Measurements from ENCODE around the gene SMIM5. TPM values are rescaled to one million over a fixed set of nuclear protein-coding genes. Genes with fewer than 3 reads are reported as not detected.
A peak's percentile ranks its signal among the peaks of the same experiment; 100 is the strongest.
"Not testable (repeated sequence)": the region's sequence is repeated elsewhere in the genome, so short reads cannot be mapped to it uniquely, and the experiment has no call there.

Gene SMIM5, protein sequence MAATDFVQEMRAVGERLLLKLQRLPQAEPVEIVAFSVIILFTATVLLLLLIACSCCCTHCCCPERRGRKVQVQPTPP
- total RNA-seq (2014; rRNA removed; shearing (Covaris generic)), result 0.14 and 0.18 TPM in 2 replicates

GRCh38 chr17:75632863-75633485, at the start of gene SMIM5:
TSS of gene SMIM5 (plus strand) at chr17:75633434. CDS start at chr17:75640202, 6,768 bp downstream.
- peaks cover 12% of the 10 kb centered on the region for H3K4me1 ChIP-seq
- H3K27me3 ChIP-seq, result no peaks in the 10 kb centered on the region
- DNase-seq, result peak; percentile 95 to 96
- H3K9me3 ChIP-seq (replicated peaks), result no peaks in the 10 kb centered on the region
- no peaks in the 10 kb centered on the region for H3K36me3 ChIP-seq
- H3K27ac ChIP-seq, result peak within 1 kb of the TSS; percentile 75
- peak within 1 kb of the TSS; percentile 18 for H3K4me3 ChIP-seq

GRCh38 chr17:75584849-75585175, 48.4 kb upstream of the SMIM5 start:
- H3K27ac ChIP-seq, result no peak overlapping the region
- peaks cover 3% of the 10 kb centered on the region; the same call in 1 of the 2 replicates for H3K27me3 ChIP-seq
- H3K9me3 ChIP-seq (replicated peaks), result no peaks in the 10 kb centered on the region; the same call in 1 of the 2 replicates
- no peak overlapping the region for H3K4me3 ChIP-seq
- DNase-seq, result no peak
- H3K36me3 ChIP-seq, result no peaks in the 10 kb centered on the region
- H3K4me1 ChIP-seq, result no peaks in the 10 kb centered on the region

- Histone ChIP-seq H3K4me3 (peak within 1 kb of the TSS; percentile 59), H3K27me3 (peaks cover 11% of the 10 kb centered on the region; the same call in 1 of the 2 replicates), H3K27ac (no peak within 1 kb of the TSS), H3K9me3 (replicated peaks) (no peaks in the 10 kb centered on the region), H3K36me3 (no peaks in the 10 kb centered on the region), H3K4me1 (no peaks in the 10 kb centered on the region)
- DNase-seq, result no peak
Measured at GRCh38 chr17:75587675-75588595, 45.3 kb upstream of the SMIM5 start, which contains the start of gene MYO15B. TSS of gene MYO15B (plus strand) at chr17:75587800. CDS start at chr17:75588058, 258 bp downstream.

GRCh38 chr17:75588596-75589011, 44.6 kb upstream of the SMIM5 start:
- H3K9me3 ChIP-seq (replicated peaks), result no peaks in the 10 kb centered on the region

GRCh38 chr17:75589012-75589918, 44.0 kb upstream of the SMIM5 start:
- H3K27ac ChIP-seq, result no peak overlapping the region
- peaks cover 13% of the 10 kb centered on the region; the same call in 1 of the 2 replicates for H3K27me3 ChIP-seq
- no peaks in the 10 kb centered on the region for H3K4me1 ChIP-seq
- H3K36me3 ChIP-seq, result no peaks in the 10 kb centered on the region
- H3K4me3 ChIP-seq, result peak overlapping the region; percentile 59
- H3K9me3 ChIP-seq (replicated peaks), result no peaks in the 10 kb centered on the region
- peak; percentile 98 for DNase-seq

More at GRCh38 chr17:75588596-75589011, 44.6 kb upstream of the SMIM5 start:
- peaks cover 11% of the 10 kb centered on the region; the same call in 1 of the 2 replicates for H3K27me3 ChIP-seq
- no peak overlapping the region for H3K27ac ChIP-seq
- H3K4me3 ChIP-seq, result peak overlapping the region; percentile 59
- DNase-seq, result no peak
- no peaks in the 10 kb centered on the region for H3K36me3 ChIP-seq
- no peaks in the 10 kb centered on the region for H3K4me1 ChIP-seq

DNA sequence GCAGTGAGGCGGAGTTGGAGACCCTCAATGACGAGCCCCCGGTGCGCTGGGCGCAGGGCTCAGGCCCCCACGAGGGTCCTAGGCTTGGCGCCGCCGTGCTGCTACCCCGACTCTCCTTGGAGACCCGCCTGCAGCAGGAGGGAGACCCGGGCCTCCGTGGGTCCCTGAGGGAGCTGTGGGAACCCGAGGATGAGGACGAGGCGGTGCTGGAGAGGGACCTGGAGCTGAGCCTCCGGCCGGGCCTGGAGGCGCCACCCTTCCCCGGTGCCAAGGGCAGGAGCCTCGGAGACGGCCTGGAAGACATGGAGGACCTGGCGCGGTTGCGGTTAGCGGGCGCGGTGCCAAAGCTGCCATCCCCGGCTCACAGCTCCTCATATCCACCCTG, 43.3 kb upstream of the SMIM5 start:
- H3K27ac ChIP-seq, result no peak overlapping the region
- no peaks in the 10 kb centered on the region for H3K4me1 ChIP-seq
- peak overlapping the region; percentile 59 for H3K4me3 ChIP-seq
- H3K27me3 ChIP-seq, result peaks cover 20% of the 10 kb centered on the region; the same call in 1 of the 2 replicates
- H3K9me3 ChIP-seq (replicated peaks), result no peaks in the 10 kb centered on the region
- DNase-seq, result peak in 1 of 2 experiments; percentile 9
- no peaks in the 10 kb centered on the region for H3K36me3 ChIP-seq

DNA sequence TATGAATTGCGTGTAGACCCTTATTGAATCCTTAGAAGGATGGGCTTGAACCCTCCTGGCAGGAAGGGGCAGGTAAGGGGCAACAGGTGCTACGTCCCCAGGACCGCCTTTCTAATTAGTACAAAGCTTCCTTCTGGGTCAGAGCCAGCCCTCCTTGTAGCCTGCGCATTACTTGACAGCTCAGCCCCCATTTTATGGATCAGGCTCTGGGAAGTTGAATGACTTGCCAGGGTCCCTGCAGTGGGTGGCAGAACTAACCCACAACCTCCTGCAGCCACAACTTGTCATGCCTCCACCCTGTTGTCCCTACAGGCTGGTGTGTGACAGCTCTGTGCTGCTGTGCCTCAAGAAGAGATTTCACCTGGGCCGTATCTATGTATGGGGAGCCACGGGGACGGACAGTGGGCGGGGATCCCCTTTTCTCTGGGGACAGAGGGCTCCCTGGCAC, 42.9 kb upstream of the SMIM5 start:
- no peak for DNase-seq
- Histone ChIP-seq H3K4me3 (no peak overlapping the region), H3K27ac (no peak overlapping the region), H3K4me1 (no peaks in the 10 kb centered on the region), H3K27me3 (peaks cover 24% of the 10 kb centered on the region; the same call in 1 of the 2 replicates), H3K36me3 (no peaks in the 10 kb centered on the region), H3K9me3 (replicated peaks) (no peaks in the 10 kb centered on the region)

GRCh38 chr17:75590849-75591721, 42.1 kb upstream of the SMIM5 start:
- no peak for DNase-seq
- peaks cover 31% of the 10 kb centered on the region; the same call in 1 of the 2 replicates for H3K27me3 ChIP-seq
- no peaks in the 10 kb centered on the region for H3K36me3 ChIP-seq
- no peaks in the 10 kb centered on the region for H3K9me3 ChIP-seq (replicated peaks)
- H3K4me3 ChIP-seq, result no peak overlapping the region
- H3K27ac ChIP-seq, result no peak overlapping the region
- no peaks in the 10 kb centered on the region for H3K4me1 ChIP-seq

DNA sequence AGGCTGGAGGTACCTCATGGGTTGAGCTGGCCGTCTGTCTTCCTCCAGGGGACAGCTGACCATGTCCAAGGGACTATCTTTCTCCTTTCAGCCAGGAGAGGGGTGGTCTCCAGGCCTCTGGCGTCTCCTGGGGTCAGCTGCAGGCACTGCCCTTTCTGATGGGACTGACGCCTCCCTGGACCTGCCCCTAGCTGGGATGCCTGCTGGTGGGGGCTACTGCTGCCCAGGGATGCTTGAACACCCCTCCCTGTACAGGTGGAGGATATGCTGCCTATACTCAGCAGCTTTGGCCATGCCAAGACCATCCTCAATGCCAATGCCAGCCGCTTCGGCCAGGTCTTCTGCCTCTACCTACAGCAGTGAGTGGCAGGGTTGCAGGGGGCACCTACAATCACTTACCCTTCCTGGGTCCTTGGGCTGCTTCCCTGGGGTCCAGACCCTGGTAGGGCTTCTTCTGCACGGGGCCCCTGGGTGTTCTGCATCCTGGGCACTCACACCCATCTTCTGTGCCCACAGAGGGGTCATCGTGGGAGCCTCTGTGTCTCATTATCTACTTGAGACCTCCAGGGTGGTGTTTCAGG, 41.4 kb upstream of the SMIM5 start:
- H3K4me1 ChIP-seq, result no peaks in the 10 kb centered on the region

DNA sequence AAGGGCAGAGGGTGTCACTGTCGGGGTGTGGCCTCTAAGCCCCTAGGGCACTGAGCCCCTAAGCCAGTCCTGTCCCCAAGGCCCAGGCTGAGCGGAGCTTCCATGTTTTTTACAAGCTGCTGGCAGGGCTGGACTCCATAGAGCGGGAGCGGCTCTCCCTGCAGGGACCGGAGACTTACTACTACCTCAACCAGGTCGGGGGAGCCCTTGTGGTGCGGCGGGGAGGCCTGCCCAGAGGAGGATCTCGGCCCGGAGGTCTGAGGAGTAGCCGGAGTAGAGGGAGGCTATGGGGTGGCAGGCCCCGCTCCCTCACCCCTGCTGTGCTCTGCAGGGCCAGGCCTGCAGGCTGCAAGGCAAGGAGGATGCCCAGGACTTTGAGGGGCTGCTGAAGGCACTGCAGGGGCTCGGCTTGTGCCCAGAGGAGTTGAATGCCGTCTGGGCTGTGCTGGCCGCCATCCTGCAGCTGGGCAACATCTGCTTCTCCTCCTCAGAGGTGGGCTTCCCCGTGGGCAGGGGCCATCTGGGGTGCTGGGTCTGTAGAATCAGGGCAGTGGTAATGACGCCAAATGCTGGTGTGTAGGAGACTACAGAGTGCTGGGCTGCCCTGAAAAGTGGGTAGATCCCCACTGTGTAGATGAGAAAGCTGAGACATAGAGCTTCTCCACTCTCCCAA, 40.8 kb upstream of the SMIM5 start:
- no peaks in the 10 kb centered on the region for H3K9me3 ChIP-seq (replicated peaks)
- no peak overlapping the region for H3K27ac ChIP-seq
- DNase-seq, result no peak
- H3K4me3 ChIP-seq, result no peak overlapping the region
- no peaks in the 10 kb centered on the region for H3K36me3 ChIP-seq
- no peaks in the 10 kb centered on the region for H3K4me1 ChIP-seq
- peaks cover 37% of the 10 kb centered on the region for H3K27me3 ChIP-seq

More for the DNA sequence above, 41.4 kb upstream of the SMIM5 start:
- Histone ChIP-seq H3K9me3 (replicated peaks) (no peaks in the 10 kb centered on the region), H3K27ac (no peak overlapping the region), H3K27me3 (peaks cover 38% of the 10 kb centered on the region), H3K36me3 (no peaks in the 10 kb centered on the region), H3K4me3 (no peak overlapping the region)
- no peak for DNase-seq

GRCh38 chr17:75593430-75593829, 39.8 kb upstream of the SMIM5 start:
- not testable (repeated sequence) for H3K4me3 ChIP-seq; H3K9me3 ChIP-seq (replicated peaks); DNase-seq; H3K4me1 ChIP-seq; H3K36me3 ChIP-seq; H3K27ac ChIP-seq
- H3K27me3 ChIP-seq, result peaks cover 35% of the 10 kb centered on the region

DNA sequence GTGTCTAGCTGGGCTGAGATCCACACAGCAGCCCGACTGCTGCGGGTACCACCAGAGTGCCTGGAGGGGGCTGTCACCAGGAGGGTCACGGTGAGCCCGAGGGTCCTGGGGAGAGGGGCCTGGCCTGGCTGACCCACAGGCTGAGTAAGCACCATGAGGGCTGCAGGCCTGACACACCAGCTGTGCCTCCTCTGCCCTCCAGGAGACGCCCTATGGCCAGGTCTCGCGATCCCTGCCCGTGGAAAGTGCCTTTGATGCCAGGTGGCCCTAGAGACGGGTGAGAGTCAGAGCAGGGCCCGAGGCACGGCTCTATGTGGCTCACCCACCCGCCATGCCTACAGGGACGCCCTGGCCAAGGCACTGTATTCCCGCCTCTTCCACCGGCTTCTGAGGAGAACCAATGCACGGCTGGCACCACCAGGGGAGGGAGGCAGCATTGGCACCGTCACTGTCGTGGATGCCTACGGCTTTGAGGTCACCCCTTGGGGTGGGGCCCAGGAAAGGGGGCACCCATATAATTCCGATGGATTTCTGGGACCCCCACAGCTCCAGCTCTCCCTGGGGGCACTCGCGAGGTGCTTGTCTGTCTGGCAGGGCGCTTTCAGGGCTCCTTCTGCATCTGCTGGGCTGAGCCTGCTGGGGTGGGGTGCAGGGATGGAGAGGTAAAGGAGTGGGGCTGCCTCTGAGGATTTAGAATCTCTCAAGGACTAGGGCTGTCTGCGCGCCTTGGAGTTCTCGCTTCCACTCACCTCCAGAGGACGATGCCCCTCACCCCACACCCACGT, 38.5 kb upstream of the SMIM5 start:
- peaks cover 35% of the 10 kb centered on the region for H3K27me3 ChIP-seq
- no peaks in the 10 kb centered on the region for H3K4me1 ChIP-seq
- H3K27ac ChIP-seq, result no peak overlapping the region
- no peak overlapping the region for H3K4me3 ChIP-seq
- no peaks in the 10 kb centered on the region for H3K9me3 ChIP-seq (replicated peaks)
- DNase-seq, result no peak
- H3K36me3 ChIP-seq, result no peaks in the 10 kb centered on the region
